Osteocyte (in vitro differentiated cells): ENCODE data around the gene GRB7. TPM values are rescaled to one million over a fixed set of nuclear protein-coding genes. Genes with fewer than 3 reads are reported as not detected.
"Not testable (repeated sequence)": the region's sequence is repeated elsewhere in the genome, so short reads cannot be mapped to it uniquely, and the experiment has no call there.

ENCODE experiments used
- DNase-seq: peaks from one replicate; pipeline ENCODE4 v3.0.0; 2021; ENCODE audit warnings: mixed read lengths; ENCODE audit not compliant: unreplicated experiment; ENCODE audit errors: extremely low spot score
- H3K27ac Mint-ChIP-seq: one replicate; pipeline ENCODE4 v1.8.0; 2021; ENCODE audit warnings: mild to moderate bottlenecking, mixed read lengths; ENCODE audit not compliant: unreplicated experiment
- H3K27me3 Mint-ChIP-seq: one replicate; pipeline ENCODE4 v1.8.0; 2021; ENCODE audit warnings: mixed read lengths; ENCODE audit not compliant: unreplicated experiment
- H3K36me3 Mint-ChIP-seq: one replicate; pipeline ENCODE4 v1.8.0; 2021; ENCODE audit warnings: mixed read lengths; ENCODE audit not compliant: unreplicated experiment
- H3K4me1 Mint-ChIP-seq: one replicate; pipeline ENCODE4 v1.8.0; 2021; ENCODE audit warnings: mixed read lengths; ENCODE audit not compliant: unreplicated experiment
- H3K4me3 Mint-ChIP-seq: one replicate; pipeline ENCODE4 v1.8.0; 2021; ENCODE audit warnings: mild to moderate bottlenecking, moderate library complexity, mixed read lengths; ENCODE audit not compliant: unreplicated experiment
- H3K9me3 Mint-ChIP-seq: one replicate; pipeline ENCODE4 v1.8.0; 2021; ENCODE audit warnings: mixed read lengths; ENCODE audit not compliant: unreplicated experiment
- total RNA-seq: library from RNA; stranded (reverse); gene quantifications from 2 replicates; pipeline ENCODE4 v1.2.1, GENCODE V29; 2021
- TF ChIP-seq, protein P1 (sequence below): fragments of 200-600 bp; sonication (generic); IDR thresholded peaks from 2 replicates; pipeline ENCODE4 v1.5.0; 2021; ENCODE audit warnings: antibody characterized with exemption, mild to moderate bottlenecking, moderate library complexity

The GRB7 gene
- total RNA-seq, 1 donor from 2014 or later = 1.2 TPM

GRCh38 chr17:39696731-39697130, 41.0 kb upstream of the GRB7 start:
- TF ChIP-seq, protein P1, sequence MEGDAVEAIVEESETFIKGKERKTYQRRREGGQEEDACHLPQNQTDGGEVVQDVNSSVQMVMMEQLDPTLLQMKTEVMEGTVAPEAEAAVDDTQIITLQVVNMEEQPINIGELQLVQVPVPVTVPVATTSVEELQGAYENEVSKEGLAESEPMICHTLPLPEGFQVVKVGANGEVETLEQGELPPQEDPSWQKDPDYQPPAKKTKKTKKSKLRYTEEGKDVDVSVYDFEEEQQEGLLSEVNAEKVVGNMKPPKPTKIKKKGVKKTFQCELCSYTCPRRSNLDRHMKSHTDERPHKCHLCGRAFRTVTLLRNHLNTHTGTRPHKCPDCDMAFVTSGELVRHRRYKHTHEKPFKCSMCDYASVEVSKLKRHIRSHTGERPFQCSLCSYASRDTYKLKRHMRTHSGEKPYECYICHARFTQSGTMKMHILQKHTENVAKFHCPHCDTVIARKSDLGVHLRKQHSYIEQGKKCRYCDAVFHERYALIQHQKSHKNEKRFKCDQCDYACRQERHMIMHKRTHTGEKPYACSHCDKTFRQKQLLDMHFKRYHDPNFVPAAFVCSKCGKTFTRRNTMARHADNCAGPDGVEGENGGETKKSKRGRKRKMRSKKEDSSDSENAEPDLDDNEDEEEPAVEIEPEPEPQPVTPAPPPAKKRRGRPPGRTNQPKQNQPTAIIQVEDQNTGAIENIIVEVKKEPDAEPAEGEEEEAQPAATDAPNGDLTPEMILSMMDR = no peak
- Mint-ChIP-seq H3K36me3 (no peaks in the 10 kb centered on the region), H3K4me3 (no peak overlapping the region), H3K27ac (no peak overlapping the region), H3K4me1 (peaks cover 22% of the 10 kb centered on the region), H3K27me3 (no peaks in the 10 kb centered on the region), H3K9me3 (no peaks in the 10 kb centered on the region)
- no peak for DNase-seq

GRCh38 chr17:39697961-39698360, 39.8 kb upstream of the GRB7 start:
- no peak for DNase-seq
- no peak overlapping the region for H3K27ac Mint-ChIP-seq
- no peaks in the 10 kb centered on the region for H3K27me3 Mint-ChIP-seq
- no peaks in the 10 kb centered on the region for H3K36me3 Mint-ChIP-seq
- no peak overlapping the region for H3K4me3 Mint-ChIP-seq
- TF ChIP-seq, protein P1 = no peak
- no peaks in the 10 kb centered on the region for H3K9me3 Mint-ChIP-seq
- H3K4me1 Mint-ChIP-seq = peaks cover 27% of the 10 kb centered on the region

- not testable (repeated sequence) for DNase-seq, H3K27me3 Mint-ChIP-seq, H3K36me3 Mint-ChIP-seq, H3K9me3 Mint-ChIP-seq
- Mint-ChIP-seq H3K27ac (peak overlapping the region; percentile 86), H3K4me1 (peaks cover 27% of the 10 kb centered on the region), H3K4me3 (peak overlapping the region; percentile 90)
Observed at GRCh38 chr17:39699157-39699817, 38.5 kb upstream of the GRB7 start.

DNA sequence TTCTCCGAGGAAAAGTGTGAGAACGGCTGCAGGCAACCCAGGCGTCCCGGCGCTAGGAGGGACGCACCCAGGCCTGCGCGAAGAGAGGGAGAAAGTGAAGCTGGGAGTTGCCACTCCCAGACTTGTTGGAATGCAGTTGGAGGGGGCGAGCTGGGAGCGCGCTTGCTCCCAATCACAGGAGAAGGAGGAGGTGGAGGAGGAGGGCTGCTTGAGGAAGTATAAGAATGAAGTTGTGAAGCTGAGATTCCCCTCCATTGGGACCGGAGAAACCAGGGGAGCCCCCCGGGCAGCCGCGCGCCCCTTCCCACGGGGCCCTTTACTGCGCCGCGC, 38.0 kb upstream of the GRB7 start, which contains the start of gene ERBB2:
Gene ERBB2, plus strand, starts transcription at position 247 of the 330 bp plus-strand sequence. CDS start 175 bp downstream, outside the sequence.
- H3K4me3 Mint-ChIP-seq = peak within 1 kb of the TSS; percentile 90
- peaks cover 31% of the 10 kb centered on the region for H3K4me1 Mint-ChIP-seq

GRCh38 chr17:39700148-39700987, 37.4 kb upstream of the GRB7 start:
- Mint-ChIP-seq H3K27ac (peak overlapping the region; percentile 31), H3K36me3 (no peaks in the 10 kb centered on the region), H3K9me3 (no peaks in the 10 kb centered on the region), H3K27me3 (no peaks in the 10 kb centered on the region), H3K4me3 (peak overlapping the region; percentile 78), H3K4me1 (peaks cover 34% of the 10 kb centered on the region)
- TF ChIP-seq, protein P1 = no peak
- peak; percentile 83 for DNase-seq

More for the DNA sequence above, 38.0 kb upstream of the GRB7 start, which contains the start of gene ERBB2:
- TF ChIP-seq, protein P1 = no peak
- Mint-ChIP-seq H3K27me3 (no peaks in the 10 kb centered on the region), H3K9me3 (no peaks in the 10 kb centered on the region), H3K36me3 (no peaks in the 10 kb centered on the region), H3K27ac (peak within 1 kb of the TSS; percentile 86)
- peak; percentile 86 for DNase-seq
